Activated CD8-positive, alpha-beta memory T cell treated with anti-CD3 and anti-CD28 coated beads for 4 hours (primary cell): ENCODE measurements around the gene PRKCQ.

Source experiments
- DNase-seq, 2 donors: peaks; one replicate each; pipeline ENCODE4 v3.0.0-alpha.2; 2020; ENCODE audit warnings: low read depth in 2 of 2

PRKCQ gene

GRCh38 chr10:6567884-6568283, 12.2 kb downstream of the PRKCQ start:
- DNase-seq = no peak

GRCh38 chr10:6567203-6567703, 12.8 kb downstream of the PRKCQ start:
- DNase-seq = no peak

- DNase-seq = no peak
These were observed 14.5 kb downstream of the PRKCQ start for GRCh38 chr10:6565588-6565987.

DNA sequence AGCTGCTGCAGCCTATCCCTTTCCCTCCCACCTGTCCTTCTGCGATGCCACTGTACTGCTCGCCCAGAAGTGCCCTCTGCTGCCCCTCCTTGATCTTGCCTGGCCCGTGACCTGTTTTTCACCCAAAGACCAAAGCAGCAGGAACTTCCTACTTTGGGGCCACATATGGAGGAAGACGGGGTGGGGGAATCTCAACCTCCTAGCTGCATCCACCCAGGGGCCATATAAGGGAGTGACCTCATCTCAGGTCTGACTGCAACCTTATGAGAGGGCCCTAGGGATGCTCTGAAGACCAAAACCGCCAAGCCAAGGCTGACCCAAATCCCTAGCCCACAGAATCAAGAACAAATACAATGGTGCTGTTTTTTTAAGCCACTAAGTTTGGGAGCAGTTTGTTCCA, 15.7 kb downstream of the PRKCQ start:
- no peak for DNase-seq

- no peak for DNase-seq
These were observed 16.3 kb downstream of the PRKCQ start for GRCh38 chr10:6563731-6564130.

- no peak for DNase-seq
These were observed 17.0 kb downstream of the PRKCQ start for GRCh38 chr10:6563075-6563474.

DNA sequence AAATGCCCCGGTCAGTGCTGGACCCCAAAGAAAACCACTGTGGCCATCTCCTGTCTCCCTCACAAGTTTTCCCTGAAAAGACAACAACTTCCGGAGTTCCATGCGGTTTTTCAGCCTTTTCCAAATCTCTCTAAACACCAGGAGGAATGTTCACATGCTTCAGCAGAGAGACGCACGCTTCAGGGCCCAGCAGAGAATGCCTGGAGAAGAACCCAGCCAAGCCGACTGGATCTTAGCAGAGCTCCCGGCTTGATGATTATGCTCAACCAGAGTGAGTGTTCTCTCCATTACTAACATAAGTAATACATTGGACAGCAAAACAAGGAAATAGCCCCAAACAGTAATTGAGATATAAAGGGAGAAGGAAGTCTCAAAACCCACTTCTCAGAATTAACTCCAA, 17.9 kb downstream of the PRKCQ start:
- no peak for DNase-seq

DNA sequence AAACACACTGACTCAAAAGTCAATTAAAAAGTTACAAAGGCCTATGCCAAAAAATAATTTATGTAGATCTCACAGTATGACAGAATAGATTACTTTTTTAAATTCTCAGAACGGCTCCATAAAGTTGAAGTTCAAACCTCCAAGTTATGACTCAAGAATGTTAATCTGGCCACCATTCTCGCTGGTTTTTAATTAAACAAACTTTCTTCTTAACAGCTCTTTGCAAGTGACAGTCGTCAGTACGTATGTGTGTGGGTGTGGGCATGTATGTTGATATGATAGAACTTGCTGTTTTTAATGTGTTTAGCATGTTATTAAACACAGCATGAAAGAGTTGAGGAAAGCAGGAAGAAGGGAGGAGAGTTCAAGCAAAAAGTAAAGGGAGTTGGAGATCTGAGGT, 18.5 kb downstream of the PRKCQ start:
- no peak for DNase-seq

GRCh38 chr10:6558759-6559461, 21.2 kb downstream of the PRKCQ start:
- no peak for DNase-seq

GRCh38 chr10:6558272-6558671, 21.8 kb downstream of the PRKCQ start:
- DNase-seq = no peak

DNA sequence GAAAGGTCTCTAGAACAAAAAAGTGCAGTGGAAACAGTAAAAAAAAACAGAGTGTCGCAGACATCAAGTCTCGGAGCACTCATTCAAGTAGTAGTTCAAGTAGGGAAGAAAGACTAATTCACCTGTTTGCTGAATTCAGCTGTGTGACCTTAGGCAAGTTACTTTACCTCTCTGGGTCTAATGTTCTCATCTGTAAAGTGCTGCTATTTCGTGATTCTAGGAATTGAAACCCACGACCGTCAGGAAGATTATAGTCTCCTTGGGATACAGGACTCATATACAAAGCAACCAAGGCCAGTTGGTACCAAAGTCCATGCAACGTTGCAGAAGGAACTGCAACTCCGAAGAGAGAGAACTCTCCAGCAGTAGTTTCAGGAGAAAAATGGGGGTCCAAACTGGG, 26.1 kb downstream of the PRKCQ start:
- no peak for DNase-seq

DNA sequence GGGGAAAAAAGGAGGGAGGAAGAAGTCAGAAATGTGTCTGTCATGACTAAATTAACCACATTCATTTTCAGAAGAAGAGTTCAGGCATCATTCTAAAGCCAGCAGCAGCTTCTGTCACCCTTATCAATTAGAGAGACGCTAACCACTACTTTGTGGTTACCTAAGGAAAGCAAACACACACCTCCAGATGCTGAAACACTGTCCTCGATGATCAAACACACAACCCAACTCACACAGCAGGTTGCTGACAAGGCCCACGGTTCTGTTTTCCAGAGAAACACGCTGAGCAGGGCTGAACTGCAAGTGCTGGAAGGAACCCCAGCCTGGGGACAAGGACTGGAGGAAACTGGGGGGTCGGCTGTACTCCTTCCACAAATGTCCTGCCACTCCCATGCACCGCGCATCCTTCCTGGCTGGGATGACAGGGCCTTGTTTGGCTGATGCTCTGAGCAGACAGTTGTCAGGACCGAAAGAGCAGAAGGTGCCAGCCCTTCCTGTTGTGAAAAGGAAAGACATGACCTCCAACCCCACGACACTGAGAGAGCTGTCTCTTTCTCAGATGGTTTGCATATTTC, 36.6 kb downstream of the PRKCQ start:
- peak; percentile 17 to 37 for DNase-seq

DNA sequence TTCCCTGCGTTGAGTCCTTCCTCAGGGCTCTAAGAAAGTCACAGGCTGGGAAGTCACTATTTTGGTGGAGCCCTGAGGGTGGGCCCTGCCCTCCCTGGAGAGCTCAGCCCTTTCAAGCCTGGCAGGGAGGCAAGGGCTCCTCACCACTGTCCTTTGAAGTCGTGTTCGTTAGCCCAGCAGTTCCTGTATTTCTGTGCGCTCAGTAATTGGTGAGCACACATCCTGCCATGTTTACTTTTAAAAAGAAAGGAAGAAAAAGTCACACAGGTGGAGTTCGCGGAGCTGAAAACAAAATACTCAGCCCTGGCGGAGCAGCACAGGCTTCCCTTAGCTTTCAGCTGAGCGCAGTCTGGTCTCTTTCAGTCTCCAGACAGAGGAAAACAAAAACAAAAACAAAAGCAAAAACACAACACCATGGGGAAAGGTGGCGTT, 37.1 kb downstream of the PRKCQ start:
- DNase-seq = no peak

GRCh38 chr10:6539833-6540232, 40.2 kb downstream of the PRKCQ start:
- no peak for DNase-seq

GRCh38 chr10:6537770-6538169, 42.3 kb downstream of the PRKCQ start:
- no peak for DNase-seq

GRCh38 chr10:6536102-6536501, 44.0 kb downstream of the PRKCQ start:
- DNase-seq = no peak

DNA sequence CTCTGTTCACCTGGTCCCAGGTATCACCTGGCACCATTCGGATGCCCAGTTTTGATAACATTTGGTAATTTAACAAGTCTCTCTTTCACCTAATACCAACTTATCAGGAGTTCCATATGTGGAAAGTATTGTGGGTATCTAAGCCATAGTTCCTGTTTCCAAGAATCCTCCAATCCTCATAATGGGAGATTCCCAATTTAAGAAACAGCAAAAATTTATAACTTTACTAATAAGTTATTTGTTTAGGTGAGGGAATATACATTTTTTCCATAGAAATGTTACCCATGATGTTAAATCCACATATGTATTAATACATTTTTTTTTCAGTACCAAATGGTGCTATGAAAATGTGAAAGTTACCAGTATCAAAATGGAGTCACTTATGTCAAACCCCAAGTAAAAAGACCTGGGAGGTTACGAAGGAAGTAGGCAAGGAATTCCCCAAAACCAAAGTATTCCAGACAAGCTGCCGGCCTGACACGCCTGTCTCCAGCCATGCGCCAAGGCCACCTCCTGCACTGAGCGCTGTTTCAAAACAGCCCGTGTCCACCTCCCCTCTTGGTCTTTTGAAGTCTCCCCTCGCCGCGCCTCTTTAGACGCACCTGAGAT, 44.8 kb downstream of the PRKCQ start:
- no peak for DNase-seq

GRCh38 chr10:6532321-6532720, 47.8 kb downstream of the PRKCQ start:
- no peak for DNase-seq

GRCh38 chr10:6530966-6531365, 49.1 kb downstream of the PRKCQ start:
- no peak for DNase-seq

DNA sequence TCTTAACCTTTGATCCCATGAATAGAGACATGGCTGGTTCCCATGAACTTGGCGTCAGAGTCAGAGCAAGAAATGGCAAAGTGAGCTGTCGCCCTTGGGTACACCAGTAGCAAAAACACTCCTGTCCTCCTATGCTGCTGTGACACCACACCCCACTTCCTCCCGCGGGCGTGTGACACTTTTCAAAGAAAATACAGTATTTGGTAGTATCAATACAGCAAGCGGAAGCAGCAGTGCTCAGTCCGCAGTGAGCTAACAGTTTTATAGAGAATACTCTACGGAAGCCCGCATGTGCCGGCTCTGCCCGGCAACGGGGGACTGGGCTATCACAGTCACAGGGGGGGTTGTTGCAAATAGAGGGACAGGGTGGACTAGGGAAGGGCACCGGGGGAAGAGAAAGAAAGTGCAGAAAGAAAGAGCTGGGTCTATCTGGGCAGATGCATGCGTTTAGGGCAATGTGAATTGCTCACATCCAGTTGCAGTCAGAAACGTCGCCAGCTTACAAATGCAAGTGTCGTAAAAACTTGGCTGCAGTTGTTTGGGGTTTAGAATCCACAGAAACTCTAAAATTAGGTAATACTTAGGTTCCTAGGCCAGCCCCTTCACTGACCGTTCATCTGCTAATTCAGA, 49.8 kb downstream of the PRKCQ start:
- DNase-seq = peak; percentile 58 to 63

DNA sequence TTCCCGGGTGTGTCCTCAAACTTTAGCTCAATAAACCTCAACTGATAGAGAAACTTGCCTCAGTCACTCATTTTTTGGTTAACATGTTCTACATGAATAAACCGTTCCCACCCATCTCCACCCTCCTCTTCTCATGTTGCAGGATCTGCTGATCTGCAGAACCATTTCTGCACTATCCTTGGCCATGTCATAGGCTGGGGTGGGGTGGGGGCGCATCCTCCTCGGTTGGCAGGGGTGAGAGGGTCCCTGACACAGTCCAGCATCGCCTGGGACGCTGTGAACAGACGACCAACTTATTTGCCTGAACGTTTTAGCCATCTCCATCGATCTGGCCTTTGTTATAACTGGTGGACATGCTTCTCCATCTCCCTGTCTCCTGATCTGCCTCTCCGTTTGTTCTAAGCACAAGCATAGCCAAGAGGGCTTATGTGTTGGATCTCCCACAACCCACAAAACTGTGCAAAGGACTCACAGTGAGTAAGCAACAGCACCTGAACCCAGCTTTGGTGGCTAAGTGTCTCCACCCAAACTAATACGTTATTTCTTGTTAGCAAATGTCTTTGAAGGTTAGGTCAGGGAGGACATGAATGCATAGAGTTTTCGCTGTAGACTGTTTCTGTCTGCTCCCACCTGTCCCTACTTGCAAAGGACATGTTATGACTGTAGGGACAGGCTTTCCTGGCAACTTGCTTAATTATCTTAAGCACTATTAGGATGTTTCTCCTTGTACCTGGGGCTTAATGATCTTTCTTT, 51.7 kb downstream of the PRKCQ start:
- no peak for DNase-seq

- no peak for DNase-seq
These were observed 54.4 kb downstream of the PRKCQ start for GRCh38 chr10:6525599-6526165.
